Measurements from ENCODE around the gene C5orf34.
A peak's percentile ranks its signal among the peaks of the same experiment; 100 is the strongest.
"Not testable (repeated sequence)": the region's sequence is repeated elsewhere in the genome, so short reads cannot be mapped to it uniquely, and the experiment has no call there.

The C5orf34 gene, protein sequence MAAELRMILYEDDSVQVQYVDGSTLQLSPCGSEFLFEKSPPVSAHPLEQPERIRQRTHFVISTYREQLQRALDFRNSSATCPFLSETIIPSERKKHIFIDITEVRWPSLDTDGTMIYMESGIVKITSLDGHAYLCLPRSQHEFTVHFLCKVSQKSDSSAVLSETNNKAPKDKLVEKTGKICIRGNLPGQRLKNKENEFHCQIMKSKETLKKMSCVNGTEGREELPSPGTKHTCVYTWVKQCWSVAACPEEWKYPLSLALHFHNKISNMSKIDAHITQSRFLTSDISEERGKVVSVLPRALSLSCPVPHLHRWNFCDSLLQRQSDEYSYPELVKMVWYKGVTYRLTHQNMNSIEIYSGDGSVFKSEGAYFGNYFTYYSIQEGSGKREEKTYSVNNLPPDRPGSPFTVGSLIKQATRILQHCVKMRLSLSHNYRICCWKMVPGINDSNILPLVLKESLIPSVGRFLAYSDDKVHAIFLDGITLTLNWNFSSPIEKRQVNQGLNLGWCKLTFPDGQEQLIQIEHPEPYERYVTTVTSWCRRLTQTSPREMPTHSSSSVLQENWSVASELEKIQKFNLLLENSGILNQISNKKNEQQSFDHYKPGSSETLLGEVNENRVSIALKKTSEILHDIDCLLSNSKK

DNA sequence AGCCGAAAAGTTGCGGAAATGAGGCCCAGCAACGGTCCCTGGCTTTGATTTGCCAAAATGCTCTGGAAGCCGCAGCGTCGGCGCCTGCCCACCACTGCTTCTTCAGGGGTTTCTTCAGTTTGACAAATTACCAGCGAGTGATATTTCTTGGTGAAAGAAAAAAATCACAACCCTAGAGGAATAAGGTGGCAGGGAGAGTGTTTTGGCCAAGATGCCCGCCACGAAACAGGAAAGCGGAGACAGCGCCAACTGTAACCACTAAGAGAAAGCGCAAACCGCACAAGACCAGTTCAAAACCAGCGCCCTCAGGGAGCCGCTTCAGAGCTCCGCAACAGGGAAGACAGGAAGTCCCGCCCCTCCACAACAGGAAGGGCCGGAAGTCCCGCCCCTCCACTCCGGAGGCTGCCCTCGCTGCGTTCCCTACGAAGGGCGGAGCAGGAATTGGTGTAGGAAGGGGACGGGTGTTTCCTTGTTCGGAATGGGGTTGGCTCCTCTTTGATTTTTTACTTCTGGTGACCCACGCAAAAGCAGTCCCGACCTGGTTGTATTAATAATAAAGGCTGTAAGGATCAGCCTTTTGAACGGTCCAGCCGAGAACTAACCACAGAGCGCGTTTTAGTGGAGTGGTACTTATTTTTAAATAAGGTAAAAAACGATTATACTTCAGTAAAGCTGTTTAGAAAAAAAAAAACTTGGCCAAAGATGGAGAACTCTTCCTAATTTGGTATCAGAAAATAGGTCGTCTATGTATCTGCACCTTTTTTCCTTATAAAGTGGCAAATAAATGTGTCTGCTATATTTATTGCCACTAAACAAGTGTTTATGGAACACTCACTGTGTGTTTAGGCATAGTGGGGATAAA is at the start of gene C5orf34:
TSS of gene C5orf34 (minus strand) at position 333 of the 862 bp plus-strand sequence. CDS start 5,809 bp downstream, outside the sequence.
- Mint-ChIP-seq H3K27ac (peak within 1 kb of the TSS; percentile 98), H3K27me3 (no peaks in the 10 kb centered on the region), H3K4me1 (ENCODE audit: low read depth) (peaks cover 35% of the 10 kb centered on the region), H3K9me3 (no peaks in the 10 kb centered on the region), H3K36me3 (ENCODE audit: low read depth) (peaks cover 23% of the 10 kb centered on the region), H3K4me3 (peak within 1 kb of the TSS; percentile 91)
- DNase-seq: peak; percentile 97

GRCh38 chr5:43564289-43564850 is 49.4 kb upstream of the C5orf34 start:
- DNase-seq: no peak
- Mint-ChIP-seq H3K4me3 (no peak overlapping the region), H3K27me3 (no peaks in the 10 kb centered on the region), H3K27ac (no peak overlapping the region), H3K4me1 (ENCODE audit: low read depth) (peaks cover 5% of the 10 kb centered on the region), H3K9me3 (no peaks in the 10 kb centered on the region), H3K36me3 (ENCODE audit: low read depth) (no peaks in the 10 kb centered on the region)

DNA sequence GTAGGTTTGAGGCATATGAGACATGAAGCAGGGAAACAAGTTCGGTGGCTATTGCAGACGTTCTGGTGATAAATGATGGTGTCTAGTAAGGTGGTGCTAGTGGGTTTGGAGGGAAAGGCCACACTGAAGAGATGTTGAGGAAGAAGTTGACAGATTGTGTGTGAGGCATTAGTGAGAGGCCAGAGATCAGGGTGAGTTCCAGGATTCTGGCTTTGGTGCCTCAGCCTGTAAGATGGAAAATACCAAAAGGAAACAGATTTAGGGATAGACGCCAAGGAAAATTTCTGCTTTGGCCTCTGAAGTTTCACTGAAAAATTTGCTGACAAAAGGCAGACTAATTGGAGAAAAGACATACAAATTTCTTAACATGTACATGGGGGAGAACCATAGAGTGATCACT is 48.4 kb upstream of the C5orf34 start:
- no peak for DNase-seq
- Mint-ChIP-seq H3K27me3 (no peaks in the 10 kb centered on the region), H3K27ac (no peak overlapping the region)

DNA sequence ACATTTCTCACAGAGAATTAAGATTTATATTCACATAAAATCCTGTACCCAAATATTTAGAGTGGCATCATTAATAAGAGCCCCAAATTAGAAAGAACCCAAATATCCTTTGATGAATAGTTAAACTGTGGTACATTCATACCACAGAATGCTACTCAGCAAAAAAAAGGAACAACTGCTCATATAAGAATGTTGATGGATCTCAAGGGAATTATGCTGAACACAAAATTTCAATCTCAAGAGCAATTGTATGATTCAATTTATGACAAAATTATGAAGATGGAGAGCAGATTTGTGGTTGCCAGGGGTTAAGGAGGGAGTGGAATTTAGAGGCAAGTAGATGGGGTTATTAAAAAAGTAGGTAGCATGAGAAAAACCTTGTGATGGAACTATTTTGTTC is 46.4 kb upstream of the C5orf34 start:
- DNase-seq: no peak
- Mint-ChIP-seq H3K27ac (no peak overlapping the region), H3K4me3 (no peak overlapping the region), H3K4me1 (ENCODE audit: low read depth) (peaks cover 16% of the 10 kb centered on the region), H3K27me3 (no peaks in the 10 kb centered on the region), H3K9me3 (no peaks in the 10 kb centered on the region), H3K36me3 (ENCODE audit: low read depth) (no peaks in the 10 kb centered on the region)

More for the DNA sequence above, 48.4 kb upstream of the C5orf34 start:
- Mint-ChIP-seq H3K4me3 (no peak overlapping the region), H3K9me3 (no peaks in the 10 kb centered on the region), H3K4me1 (ENCODE audit: low read depth) (peaks cover 12% of the 10 kb centered on the region), H3K36me3 (ENCODE audit: low read depth) (no peaks in the 10 kb centered on the region)

GRCh38 chr5:43560128-43560527 is 45.2 kb upstream of the C5orf34 start:
- DNase-seq: no peak
- Mint-ChIP-seq H3K4me1 (ENCODE audit: low read depth) (peaks cover 14% of the 10 kb centered on the region), H3K27ac (no peak overlapping the region), H3K27me3 (no peaks in the 10 kb centered on the region), H3K4me3 (no peak overlapping the region), H3K36me3 (ENCODE audit: low read depth) (peaks cover 11% of the 10 kb centered on the region), H3K9me3 (no peaks in the 10 kb centered on the region)

DNA sequence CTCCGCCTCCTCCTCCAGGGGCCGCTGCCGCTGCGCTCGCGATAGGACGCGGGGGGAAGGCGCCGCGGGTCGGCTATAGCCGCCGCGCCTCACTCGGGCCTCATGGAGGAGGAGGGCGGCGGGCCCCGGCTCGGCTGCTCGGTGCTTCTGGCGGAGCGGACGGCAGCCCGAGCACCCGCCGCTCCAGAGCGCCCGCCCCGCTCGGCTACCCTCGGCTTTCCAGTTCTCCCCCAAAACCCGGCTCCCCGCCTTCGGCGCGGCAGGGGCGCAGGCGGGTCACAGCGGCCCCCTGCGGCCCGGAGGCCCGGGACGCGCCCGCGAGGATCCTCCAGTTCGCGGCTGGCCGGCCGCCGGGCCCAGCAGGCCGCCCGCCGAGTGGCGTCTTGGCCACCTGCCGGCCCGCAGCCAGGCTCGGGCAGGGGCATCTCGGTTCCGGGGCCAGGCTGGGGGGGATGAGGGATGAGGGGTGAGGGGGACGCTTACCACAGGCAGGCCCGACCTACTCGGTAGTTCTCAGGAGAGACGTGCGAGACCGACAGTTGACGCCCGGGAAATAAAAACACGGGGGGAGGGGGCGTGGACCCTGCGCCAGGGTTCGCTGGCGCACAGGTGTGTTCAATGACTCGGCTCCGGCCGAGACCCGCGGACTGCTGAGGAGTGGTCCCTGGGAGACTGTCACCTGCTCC is 42.1 kb upstream of the C5orf34 start, which contains the start of gene PAIP1:
TSS of gene PAIP1 (minus strand) at position 221 of the 686 bp plus-strand sequence. CDS start 231 bp downstream, outside the sequence.
- Mint-ChIP-seq H3K9me3 (no peaks in the 10 kb centered on the region), H3K36me3 (ENCODE audit: low read depth) (peaks cover 13% of the 10 kb centered on the region), H3K27me3 (no peaks in the 10 kb centered on the region), H3K27ac (peak within 1 kb of the TSS; percentile 94), H3K4me3 (no peak within 1 kb of the TSS), H3K4me1 (ENCODE audit: low read depth) (peaks cover 14% of the 10 kb centered on the region)
- DNase-seq: peak; percentile 90

- not testable (repeated sequence) for H3K27ac Mint-ChIP-seq, H3K9me3 Mint-ChIP-seq, DNase-seq, H3K4me3 Mint-ChIP-seq, H3K27me3 Mint-ChIP-seq
- peaks cover 14% of the 10 kb centered on the region for H3K4me1 Mint-ChIP-seq (ENCODE audit: low read depth)
- H3K36me3 Mint-ChIP-seq (ENCODE audit: low read depth): peaks cover 13% of the 10 kb centered on the region
Observed at GRCh38 chr5:43556607-43556856, 41.6 kb upstream of the C5orf34 start.

GRCh38 chr5:43555895-43556606 is 41.1 kb upstream of the C5orf34 start:
- no peak for DNase-seq
- Mint-ChIP-seq H3K27me3 (no peaks in the 10 kb centered on the region), H3K9me3 (no peaks in the 10 kb centered on the region), H3K4me3 (no peak overlapping the region), H3K27ac (peak overlapping the region; percentile 93), H3K36me3 (ENCODE audit: low read depth) (peaks cover 13% of the 10 kb centered on the region), H3K4me1 (ENCODE audit: low read depth) (peaks cover 14% of the 10 kb centered on the region)

GRCh38 chr5:43554497-43554896 is 39.5 kb upstream of the C5orf34 start:
- Mint-ChIP-seq H3K9me3 (no peaks in the 10 kb centered on the region), H3K27me3 (no peaks in the 10 kb centered on the region), H3K4me3 (no peak overlapping the region), H3K27ac (no peak overlapping the region), H3K36me3 (ENCODE audit: low read depth) (peaks cover 13% of the 10 kb centered on the region), H3K4me1 (ENCODE audit: low read depth) (peaks cover 14% of the 10 kb centered on the region)
- no peak for DNase-seq

DNA sequence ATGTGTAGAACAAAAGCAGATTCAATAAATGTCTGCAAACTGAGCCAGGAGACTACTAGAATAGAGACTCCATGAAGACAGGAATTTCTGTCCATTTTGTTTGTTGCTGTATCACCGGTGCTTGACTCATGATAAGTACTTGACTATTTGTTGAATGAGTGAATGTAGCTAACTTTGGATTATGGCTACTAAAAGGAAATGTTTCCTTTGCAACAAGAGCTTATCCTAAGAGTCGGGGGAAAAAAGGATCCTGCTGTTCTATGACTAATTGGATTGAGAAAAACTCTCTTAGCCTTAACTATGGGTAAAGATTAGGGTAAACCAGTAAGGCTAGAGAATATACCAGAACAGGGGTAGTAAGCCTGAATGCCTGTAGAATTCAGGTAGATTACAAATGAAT is 38.4 kb upstream of the C5orf34 start:
- no peak overlapping the region for H3K27ac Mint-ChIP-seq
- H3K36me3 Mint-ChIP-seq (ENCODE audit: low read depth): peaks cover 23% of the 10 kb centered on the region
- no peak overlapping the region for H3K4me3 Mint-ChIP-seq

GRCh38 chr5:43551731-43552130 is 36.8 kb upstream of the C5orf34 start:
- Mint-ChIP-seq H3K9me3 (no peaks in the 10 kb centered on the region), H3K4me3 (no peak overlapping the region), H3K27me3 (no peaks in the 10 kb centered on the region), H3K27ac (no peak overlapping the region), H3K36me3 (ENCODE audit: low read depth) (peaks cover 40% of the 10 kb centered on the region), H3K4me1 (ENCODE audit: low read depth) (peaks cover 10% of the 10 kb centered on the region)
- no peak for DNase-seq

More for the DNA sequence above, 38.4 kb upstream of the C5orf34 start:
- no peaks in the 10 kb centered on the region for H3K9me3 Mint-ChIP-seq
- peaks cover 13% of the 10 kb centered on the region for H3K4me1 Mint-ChIP-seq (ENCODE audit: low read depth)
- no peaks in the 10 kb centered on the region for H3K27me3 Mint-ChIP-seq
- no peak for DNase-seq

- Mint-ChIP-seq H3K36me3 (ENCODE audit: low read depth) (peaks cover 51% of the 10 kb centered on the region), H3K4me1 (ENCODE audit: low read depth) (peaks cover 24% of the 10 kb centered on the region)
- H3K9me3 Mint-ChIP-seq, H3K27me3 Mint-ChIP-seq, H3K27ac Mint-ChIP-seq, H3K4me3 Mint-ChIP-seq, DNase-seq: not testable (repeated sequence)
Observed at GRCh38 chr5:43549272-43549671, 34.3 kb upstream of the C5orf34 start.

DNA sequence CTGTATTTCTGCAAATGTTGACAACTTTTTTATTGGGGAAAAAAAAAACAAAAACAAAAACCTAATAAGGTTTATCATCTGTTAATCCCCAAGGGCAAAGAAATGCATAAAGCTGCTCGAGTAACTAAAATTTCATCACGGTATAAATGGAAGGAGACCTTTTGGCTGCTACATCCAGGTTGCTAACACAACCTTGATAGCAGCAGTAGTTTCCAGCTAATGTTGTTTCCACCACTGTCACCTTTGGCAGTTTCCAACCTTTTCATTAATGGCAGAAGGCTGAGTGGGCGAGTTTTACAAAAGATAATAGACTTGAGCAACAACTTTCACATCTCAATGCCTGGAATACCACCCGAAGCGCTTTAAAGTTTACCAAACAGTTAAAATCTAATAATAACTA is 33.4 kb upstream of the C5orf34 start:
- no peak for DNase-seq
- peaks cover 58% of the 10 kb centered on the region for H3K36me3 Mint-ChIP-seq (ENCODE audit: low read depth)
- peaks cover 25% of the 10 kb centered on the region for H3K4me1 Mint-ChIP-seq (ENCODE audit: low read depth)
- no peak overlapping the region for H3K27ac Mint-ChIP-seq
- H3K4me3 Mint-ChIP-seq: no peak overlapping the region
- no peaks in the 10 kb centered on the region for H3K9me3 Mint-ChIP-seq
- H3K27me3 Mint-ChIP-seq: no peaks in the 10 kb centered on the region

Data from activated T-cell treated with anti-CD3 and anti-CD28 coated beads, Interleukin-2, amount 50 U/mL, for 24 hours (primary cell).